NB4 (cell line): ENCODE results near the gene RAB11B.

Experiments used
- POLR2A ChIP-seq: IDR thresholded peaks from 2 replicates; pipeline ENCODE4 v1.6.1; 2011; ENCODE audit warnings: mild to moderate bottlenecking; ENCODE audit not compliant: insufficient read length; ENCODE audit errors: extremely low read depth
- TF ChIP-seq, protein P1 (sequence below): IDR thresholded peaks from one replicate; pipeline ENCODE4 v1.5.1; 2012; ENCODE audit warnings: low read depth, low read length

DNA sequence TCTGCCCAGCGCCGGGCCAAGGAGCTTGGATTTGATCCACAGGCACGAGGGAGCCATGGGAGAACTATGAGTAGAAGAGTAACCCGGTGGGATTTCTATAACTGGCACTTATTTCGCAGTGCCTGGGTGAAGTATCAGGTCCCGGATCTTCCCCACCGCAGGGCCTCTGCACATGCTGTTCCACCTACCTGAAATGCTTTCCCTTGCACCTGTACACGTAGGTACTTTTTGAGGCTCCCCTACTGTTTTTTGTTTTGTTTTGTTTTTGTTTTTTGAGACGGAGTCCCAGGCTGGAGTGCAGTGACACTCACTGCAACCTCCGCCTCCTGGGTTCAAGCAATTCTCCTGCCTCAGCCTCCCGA lies 46.7 kb upstream of the RAB11B start:
- TF ChIP-seq, protein P1, sequence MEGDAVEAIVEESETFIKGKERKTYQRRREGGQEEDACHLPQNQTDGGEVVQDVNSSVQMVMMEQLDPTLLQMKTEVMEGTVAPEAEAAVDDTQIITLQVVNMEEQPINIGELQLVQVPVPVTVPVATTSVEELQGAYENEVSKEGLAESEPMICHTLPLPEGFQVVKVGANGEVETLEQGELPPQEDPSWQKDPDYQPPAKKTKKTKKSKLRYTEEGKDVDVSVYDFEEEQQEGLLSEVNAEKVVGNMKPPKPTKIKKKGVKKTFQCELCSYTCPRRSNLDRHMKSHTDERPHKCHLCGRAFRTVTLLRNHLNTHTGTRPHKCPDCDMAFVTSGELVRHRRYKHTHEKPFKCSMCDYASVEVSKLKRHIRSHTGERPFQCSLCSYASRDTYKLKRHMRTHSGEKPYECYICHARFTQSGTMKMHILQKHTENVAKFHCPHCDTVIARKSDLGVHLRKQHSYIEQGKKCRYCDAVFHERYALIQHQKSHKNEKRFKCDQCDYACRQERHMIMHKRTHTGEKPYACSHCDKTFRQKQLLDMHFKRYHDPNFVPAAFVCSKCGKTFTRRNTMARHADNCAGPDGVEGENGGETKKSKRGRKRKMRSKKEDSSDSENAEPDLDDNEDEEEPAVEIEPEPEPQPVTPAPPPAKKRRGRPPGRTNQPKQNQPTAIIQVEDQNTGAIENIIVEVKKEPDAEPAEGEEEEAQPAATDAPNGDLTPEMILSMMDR: no peak
- TF ChIP-seq POLR2A: no peak
